Suprapubic skin (tissue), 4 donors: ENCODE measurements around the gene PFKP. TPM values are rescaled to one million over a fixed set of nuclear protein-coding genes. Genes with fewer than 3 reads are reported as not detected.

Source experiments
- DNase-seq, 2 donors: peaks; one replicate each; pipeline ENCODE4 v3.0.0-alpha.2; 2019; ENCODE audit warnings: low spot score in 2 of 2
- H3K27ac ChIP-seq: fragments of 200-600 bp; sonication (generic); one replicate; pipeline ENCODE4 v1.5.1; 2019
- H3K27me3 ChIP-seq: fragments of 200-600 bp; sonication (generic); one replicate; pipeline ENCODE4 v1.5.1; 2019
- H3K36me3 ChIP-seq: fragments of 200-600 bp; sonication (generic); one replicate; pipeline ENCODE4 v1.5.1; 2019
- H3K4me1 ChIP-seq: fragments of 200-600 bp; sonication (generic); one replicate; pipeline ENCODE4 v1.5.1; 2019
- H3K4me3 ChIP-seq: fragments of 200-600 bp; sonication (generic); one replicate; pipeline ENCODE4 v1.5.1; 2019; ENCODE audit warnings: mild to moderate bottlenecking
- H3K9me3 ChIP-seq: fragments of 200-600 bp; sonication (generic); one replicate; pipeline ENCODE4 v1.5.1; 2019
- EP300 ChIP-seq: sonication (generic); formaldehyde crosslinking; IDR thresholded peaks from one replicate; pipeline ENCODE4 v1.6.1; 2017; ENCODE audit warnings: antibody characterized with exemption
- POLR2A ChIP-seq, 2 donors: fragments of 450-650 bp; IDR thresholded peaks; one replicate each; pipeline ENCODE4 v1.6.1; 2017; ENCODE audit warnings: antibody characterized with exemption in 2 of 2, mild to moderate bottlenecking in 2 of 2, moderate library complexity in 2 of 2
- POLR2AphosphoS5 ChIP-seq, 3 donors: sonication (generic); formaldehyde crosslinking; IDR thresholded peaks; one replicate each; pipeline ENCODE4 v1.6.1; 2017; ENCODE audit warnings: antibody characterized with exemption in 3 of 3
- WGBS: methylation state at CpG from one replicate; pipeline ENCODE4 v1.1.5; 2018; 5-methylcytosine and 5-hydroxymethylcytosine counted together
- total RNA-seq, 4 donors: library from RNA; depleted of rRNA; stranded (reverse); fragments of >200 nt; gene quantifications; one replicate each; pipeline ENCODE4 v1.1.0, GENCODE V29; 2016
- TF ChIP-seq, protein P1 (sequence below), 2 donors: fragments of 200-600 bp in 1 of 2; fragments of 450-650 bp in 1 of 2; sonication (generic) in 1 of 2; IDR thresholded peaks; one replicate each; pipeline ENCODE4 v1.5.1; 2016 to 2019; ENCODE audit warnings: antibody characterized with exemption in 2 of 2, mild to moderate bottlenecking in 1 of 2, moderate library complexity in 1 of 2

The PFKP gene
- total RNA-seq, 4 donors from 2014 or later: 36.7 to 58.9 (median 44.7) TPM

DNA sequence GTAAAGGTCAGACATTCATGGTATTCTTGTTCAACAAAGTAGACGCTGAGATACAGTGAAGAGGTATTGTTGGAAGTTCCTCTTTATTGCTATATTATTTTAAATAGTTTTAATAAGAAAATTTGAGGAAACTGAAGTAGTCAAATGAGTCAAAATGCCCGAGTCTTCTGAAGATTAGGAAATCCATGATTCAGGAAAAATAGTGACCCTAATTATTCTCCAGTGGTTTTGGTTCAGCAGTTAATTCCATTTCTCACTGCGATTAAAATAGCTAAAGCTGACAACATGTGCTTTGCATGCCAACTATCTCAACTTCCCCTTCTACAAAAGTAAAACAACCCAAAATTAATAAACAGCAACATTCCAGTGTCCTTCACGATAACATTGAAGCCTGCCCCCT is 32.7 kb upstream of the PFKP start:
- no peaks in the 10 kb centered on the region for H3K36me3 ChIP-seq
- no peaks in the 10 kb centered on the region for H3K9me3 ChIP-seq
- WGBS: 62% methylated on average over 4 of the region's 4 CpGs
- DNase-seq: no peak
- TF ChIP-seq, protein P1, sequence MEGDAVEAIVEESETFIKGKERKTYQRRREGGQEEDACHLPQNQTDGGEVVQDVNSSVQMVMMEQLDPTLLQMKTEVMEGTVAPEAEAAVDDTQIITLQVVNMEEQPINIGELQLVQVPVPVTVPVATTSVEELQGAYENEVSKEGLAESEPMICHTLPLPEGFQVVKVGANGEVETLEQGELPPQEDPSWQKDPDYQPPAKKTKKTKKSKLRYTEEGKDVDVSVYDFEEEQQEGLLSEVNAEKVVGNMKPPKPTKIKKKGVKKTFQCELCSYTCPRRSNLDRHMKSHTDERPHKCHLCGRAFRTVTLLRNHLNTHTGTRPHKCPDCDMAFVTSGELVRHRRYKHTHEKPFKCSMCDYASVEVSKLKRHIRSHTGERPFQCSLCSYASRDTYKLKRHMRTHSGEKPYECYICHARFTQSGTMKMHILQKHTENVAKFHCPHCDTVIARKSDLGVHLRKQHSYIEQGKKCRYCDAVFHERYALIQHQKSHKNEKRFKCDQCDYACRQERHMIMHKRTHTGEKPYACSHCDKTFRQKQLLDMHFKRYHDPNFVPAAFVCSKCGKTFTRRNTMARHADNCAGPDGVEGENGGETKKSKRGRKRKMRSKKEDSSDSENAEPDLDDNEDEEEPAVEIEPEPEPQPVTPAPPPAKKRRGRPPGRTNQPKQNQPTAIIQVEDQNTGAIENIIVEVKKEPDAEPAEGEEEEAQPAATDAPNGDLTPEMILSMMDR (IDR thresholded peaks at IDR 0.05): no peak
- TF ChIP-seq POLR2AphosphoS5 (IDR thresholded peaks at IDR 0.05) (no peak), POLR2A (IDR thresholded peaks at IDR 0.05) (no peak), EP300 (no peak)
- H3K27ac ChIP-seq: no peak overlapping the region
- no peaks in the 10 kb centered on the region for H3K27me3 ChIP-seq
- no peak overlapping the region for H3K4me3 ChIP-seq
- no peaks in the 10 kb centered on the region for H3K4me1 ChIP-seq

DNA sequence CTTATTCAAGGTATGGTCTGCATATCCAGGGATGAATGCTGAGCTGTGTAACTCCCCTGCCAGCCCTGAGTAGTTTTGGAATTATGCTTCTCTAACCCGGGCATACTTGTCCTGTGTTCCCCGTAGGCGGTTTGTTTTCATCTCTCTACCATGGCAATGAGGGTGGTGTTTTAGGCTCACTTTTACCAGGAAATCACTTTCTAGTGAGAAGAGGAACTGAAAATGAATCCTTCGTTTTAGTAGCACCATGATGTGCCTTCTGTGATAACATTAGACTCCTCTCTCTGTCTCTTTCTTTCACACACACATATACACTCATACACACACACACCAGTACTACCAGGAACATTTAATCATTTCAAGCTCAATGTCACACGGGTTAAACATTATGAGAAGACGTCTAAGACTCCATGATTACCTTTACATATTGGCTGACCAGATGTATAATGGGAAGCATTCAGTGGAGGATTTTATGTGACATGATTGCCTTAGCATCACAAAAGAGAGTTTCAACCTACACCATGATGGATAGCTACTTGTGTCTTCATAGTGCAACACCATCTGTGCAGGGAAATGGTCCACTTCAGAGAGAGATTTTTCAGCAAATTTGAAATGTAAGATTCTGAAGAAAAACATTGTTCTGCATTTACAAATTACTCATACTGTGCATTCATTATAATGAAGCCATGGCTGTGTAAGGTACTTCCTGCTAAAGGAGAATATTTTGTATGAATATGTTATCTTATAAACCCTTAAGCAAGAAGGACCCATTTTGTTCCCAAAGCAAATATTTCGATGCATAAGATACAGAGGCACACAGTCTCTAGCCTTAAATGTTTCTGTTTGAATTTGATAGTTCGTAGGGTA is 31.0 kb upstream of the PFKP start:
- no peaks in the 10 kb centered on the region for H3K27me3 ChIP-seq
- H3K4me3 ChIP-seq: no peak overlapping the region
- WGBS: 65% methylated on average over 8 of the region's 8 CpGs
- H3K4me1 ChIP-seq: no peaks in the 10 kb centered on the region
- TF ChIP-seq POLR2AphosphoS5 (IDR thresholded peaks at IDR 0.05): no peak
- no peak for TF ChIP-seq POLR2A (IDR thresholded peaks at IDR 0.05)
- TF ChIP-seq, protein P1 (IDR thresholded peaks at IDR 0.05): no peak
- no peak for TF ChIP-seq EP300
- no peak overlapping the region for H3K27ac ChIP-seq
- DNase-seq: no peak
- H3K36me3 ChIP-seq: no peaks in the 10 kb centered on the region
- H3K9me3 ChIP-seq: no peaks in the 10 kb centered on the region

DNA sequence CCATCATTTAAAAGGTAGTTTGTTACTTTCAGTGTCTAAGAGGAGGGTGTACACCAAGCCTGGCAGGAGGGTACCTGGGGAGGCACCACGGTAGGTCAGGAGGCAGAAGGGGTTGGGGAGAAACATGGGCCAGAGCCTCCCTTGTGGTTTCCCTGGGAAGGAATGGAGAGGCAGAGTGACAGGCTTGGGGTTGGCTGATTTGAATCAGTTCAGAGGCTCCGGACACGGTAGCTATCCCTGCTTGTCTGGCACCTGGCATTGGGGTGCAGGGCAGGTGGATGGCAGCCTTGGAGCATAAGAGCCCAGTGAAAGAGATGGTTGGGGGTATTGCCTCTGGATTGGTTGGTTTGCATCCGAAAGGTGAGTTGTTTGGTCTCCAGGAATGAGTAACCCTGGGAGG is 30.2 kb upstream of the PFKP start:
- 83% methylated on average over 4 of the region's 4 CpGs for WGBS
- DNase-seq: no peak

DNA sequence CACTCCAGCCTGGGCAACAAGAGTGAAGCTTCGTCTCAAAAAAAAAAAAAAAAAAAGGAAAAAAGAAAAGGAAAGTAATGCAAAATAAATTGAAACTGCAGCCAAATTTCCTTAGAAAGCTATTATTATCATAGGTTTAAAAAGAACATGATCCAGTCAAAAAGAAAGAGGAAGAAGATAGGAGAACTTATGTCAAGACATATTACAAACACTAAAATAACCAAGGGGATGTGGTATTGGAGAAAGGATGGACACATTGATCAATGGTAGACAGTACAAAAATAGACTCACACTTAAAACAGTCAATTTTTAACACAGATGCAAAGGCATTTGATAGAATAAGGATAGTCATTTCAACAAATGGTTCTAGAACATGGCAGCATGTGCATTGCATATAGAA is 27.3 kb upstream of the PFKP start:
- no peak for DNase-seq
- no peak overlapping the region for H3K27ac ChIP-seq
- H3K4me3 ChIP-seq: no peak overlapping the region
- TF ChIP-seq POLR2A (IDR thresholded peaks at IDR 0.05) (no peak), POLR2AphosphoS5 (IDR thresholded peaks at IDR 0.05) (no peak), EP300 (no peak)
- TF ChIP-seq, protein P1 (IDR thresholded peaks at IDR 0.05): no peak
- WGBS: 73% methylated on average over 1 of the region's 1 CpG
- H3K36me3 ChIP-seq: no peaks in the 10 kb centered on the region
- H3K27me3 ChIP-seq: no peaks in the 10 kb centered on the region
- H3K9me3 ChIP-seq: no peaks in the 10 kb centered on the region
- H3K4me1 ChIP-seq: no peaks in the 10 kb centered on the region

More for the DNA sequence above, 30.2 kb upstream of the PFKP start:
- H3K27ac ChIP-seq: no peak overlapping the region
- H3K27me3 ChIP-seq: no peaks in the 10 kb centered on the region
- H3K4me1 ChIP-seq: no peaks in the 10 kb centered on the region
- no peak for TF ChIP-seq POLR2A (IDR thresholded peaks at IDR 0.05)
- TF ChIP-seq EP300: no peak
- no peak for TF ChIP-seq POLR2AphosphoS5 (IDR thresholded peaks at IDR 0.05)
- TF ChIP-seq, protein P1 (IDR thresholded peaks at IDR 0.05): no peak
- H3K36me3 ChIP-seq: no peaks in the 10 kb centered on the region
- H3K4me3 ChIP-seq: no peak overlapping the region
- no peaks in the 10 kb centered on the region for H3K9me3 ChIP-seq

GRCh38 chr10:3042589-3042988 is 24.8 kb upstream of the PFKP start:
- DNase-seq: no peak
- Histone ChIP-seq H3K4me1 (no peaks in the 10 kb centered on the region), H3K27me3 (no peaks in the 10 kb centered on the region), H3K9me3 (no peaks in the 10 kb centered on the region), H3K27ac (no peak overlapping the region), H3K36me3 (no peaks in the 10 kb centered on the region), H3K4me3 (no peak overlapping the region)
- TF ChIP-seq POLR2A (IDR thresholded peaks at IDR 0.05) (no peak), EP300 (no peak), POLR2AphosphoS5 (IDR thresholded peaks at IDR 0.05) (no peak)
- TF ChIP-seq, protein P1 (IDR thresholded peaks at IDR 0.05): no peak
- WGBS: 84% methylated on average over 10 of the region's 10 CpGs
